Endothelial cell of umbilical vein (primary cell): ENCODE data around the gene ZNF662.

Source experiments
- EZH2 ChIP-seq: IDR thresholded peaks from 2 replicates; pipeline ENCODE4 v1.6.1; 2012; ENCODE audit warnings: borderline replicate concordance, low read depth, mild to moderate bottlenecking, moderate library complexity, low read length, inconsistent platforms; ENCODE audit not compliant: severe bottlenecking
- GATA2 ChIP-seq: IDR thresholded peaks from 2 replicates; pipeline ENCODE4 v1.7.0; 2011; ENCODE audit warnings: low read depth, mild to moderate bottlenecking, moderate library complexity, mixed read lengths, low read length; ENCODE audit not compliant: insufficient read length, insufficient read depth
- JUN ChIP-seq: IDR thresholded peaks from 2 replicates; pipeline ENCODE4 v1.6.1; 2011; ENCODE audit warnings: borderline replicate concordance, low read depth; ENCODE audit not compliant: insufficient read length, insufficient read depth
- MYC ChIP-seq: IDR thresholded peaks from one replicate; pipeline ENCODE4 v1.6.1; 2011; ENCODE audit warnings: mild to moderate bottlenecking, low read depth, low read length
- POLR2A ChIP-seq: IDR thresholded peaks from 2 replicates; pipeline ENCODE4 v1.6.1; 2012; ENCODE audit warnings: low read depth, mild to moderate bottlenecking, control low read depth, low read length
- POLR2AphosphoS5 ChIP-seq: IDR thresholded peaks from 2 replicates; pipeline ENCODE4 v1.6.1; 2012; ENCODE audit warnings: low read depth, mild to moderate bottlenecking, control low read depth, low read length, moderate library complexity; ENCODE audit not compliant: insufficient read depth
- TF ChIP-seq, protein P1 (sequence below), 2 donors: IDR thresholded peaks; 1 replicate in 1 of 2; 2 replicates in 1 of 2; pipeline ENCODE4 v1.5.1; 2011; ENCODE audit warnings: low read length in 2 of 2, mild to moderate bottlenecking in 2 of 2, moderate library complexity in 2 of 2, control low read depth in 1 of 2, inconsistent platforms in 1 of 2, low read depth in 1 of 2; ENCODE audit not compliant: insufficient read depth in 1 of 2; ENCODE audit errors: extremely low read depth in 1 of 2
- TF ChIP-seq, protein P2 (sequence below): IDR thresholded peaks from 2 replicates; pipeline ENCODE4 v1.6.1; 2011; ENCODE audit not compliant: insufficient read depth, insufficient read length

DNA sequence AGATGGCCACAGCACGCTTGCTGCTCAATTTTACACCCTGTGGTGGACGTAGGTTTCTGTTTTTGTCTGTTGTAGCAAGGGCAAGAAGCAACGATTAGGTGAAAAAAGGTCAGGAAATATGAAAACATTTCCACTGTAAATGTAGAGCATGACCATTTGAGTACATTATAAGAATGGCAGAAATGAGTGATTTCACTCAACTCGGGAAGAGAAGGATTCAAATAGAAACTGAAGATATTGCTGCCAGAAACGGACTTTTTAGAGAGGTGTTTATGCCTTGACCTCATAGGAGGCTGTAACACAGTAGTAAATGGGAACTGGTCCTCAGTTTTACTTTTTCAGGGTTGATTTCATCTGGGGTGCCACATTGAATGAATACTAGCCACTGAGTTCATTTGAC is 40.1 kb downstream of the ZNF662 start:
- TF ChIP-seq, protein P1, sequence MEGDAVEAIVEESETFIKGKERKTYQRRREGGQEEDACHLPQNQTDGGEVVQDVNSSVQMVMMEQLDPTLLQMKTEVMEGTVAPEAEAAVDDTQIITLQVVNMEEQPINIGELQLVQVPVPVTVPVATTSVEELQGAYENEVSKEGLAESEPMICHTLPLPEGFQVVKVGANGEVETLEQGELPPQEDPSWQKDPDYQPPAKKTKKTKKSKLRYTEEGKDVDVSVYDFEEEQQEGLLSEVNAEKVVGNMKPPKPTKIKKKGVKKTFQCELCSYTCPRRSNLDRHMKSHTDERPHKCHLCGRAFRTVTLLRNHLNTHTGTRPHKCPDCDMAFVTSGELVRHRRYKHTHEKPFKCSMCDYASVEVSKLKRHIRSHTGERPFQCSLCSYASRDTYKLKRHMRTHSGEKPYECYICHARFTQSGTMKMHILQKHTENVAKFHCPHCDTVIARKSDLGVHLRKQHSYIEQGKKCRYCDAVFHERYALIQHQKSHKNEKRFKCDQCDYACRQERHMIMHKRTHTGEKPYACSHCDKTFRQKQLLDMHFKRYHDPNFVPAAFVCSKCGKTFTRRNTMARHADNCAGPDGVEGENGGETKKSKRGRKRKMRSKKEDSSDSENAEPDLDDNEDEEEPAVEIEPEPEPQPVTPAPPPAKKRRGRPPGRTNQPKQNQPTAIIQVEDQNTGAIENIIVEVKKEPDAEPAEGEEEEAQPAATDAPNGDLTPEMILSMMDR (IDR thresholded peaks at IDR 0.05; ENCODE audit: extremely low read depth in 1 of 2, insufficient read depth in 1 of 2, low read depth in 1 of 2, low read length in 2 of 2): no peak
- TF ChIP-seq POLR2AphosphoS5 (no peak), EZH2 (no peak), POLR2A (no peak), JUN (no peak), MYC (no peak), GATA2 (no peak)
- TF ChIP-seq, protein P2, sequence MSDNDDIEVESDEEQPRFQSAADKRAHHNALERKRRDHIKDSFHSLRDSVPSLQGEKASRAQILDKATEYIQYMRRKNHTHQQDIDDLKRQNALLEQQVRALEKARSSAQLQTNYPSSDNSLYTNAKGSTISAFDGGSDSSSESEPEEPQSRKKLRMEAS: no peak
